ENCODE results near the gene SLC26A6. TPM values are rescaled to one million over a fixed set of nuclear protein-coding genes. Genes with fewer than 3 reads are reported as not detected.

Gene SLC26A6
- total and polyA plus RNA-seq, 2 donors from 2014 or later: 15.4 to 20.6 TPM

GRCh38 chr3:48662145-48662752, 27.0 kb upstream of the SLC26A6 start:
- FAIRE-seq (no peak), DNase-seq (peak in 1 of 5 donors; percentile 69)
- Histone ChIP-seq H3K27ac (ENCODE audit: low read depth in 2 of 2, low read length in 2 of 2) (no peak overlapping the region), H3K4me3 (ENCODE audit: low read length in 3 of 3) (no peak overlapping the region), H3K9me3 (ENCODE audit: control insufficient read depth in 2 of 3, insufficient read depth in 1 of 3, low read length in 3 of 3) (no peaks in the 10 kb centered on the region), H3K36me3 (ENCODE audit: control insufficient read depth in 2 of 3, insufficient read depth in 3 of 3, low read length in 3 of 3) (no peaks in the 10 kb centered on the region), H3K27me3 (ENCODE audit: control insufficient read depth, insufficient read depth, low read length) (no peaks in the 10 kb centered on the region), H3K9ac (ENCODE audit: low read length in 3 of 3) (no peak overlapping the region), H3K4me1 (ENCODE audit: control insufficient read depth in 2 of 3, insufficient read depth in 2 of 3, low read depth in 1 of 3, low read length in 3 of 3) (peaks cover 0 to 9% (median 0%) of the 10 kb centered on the region in 3 donors)
- no peak for TF ChIP-seq CTCF (IDR thresholded peaks at IDR 0.05; ENCODE audit: borderline replicate concordance, extremely low read depth, insufficient read depth)
- intact Hi-C loops (cut with DNase I): no loop called here

GRCh38 chr3:48661501-48662144, 26.4 kb upstream of the SLC26A6 start:
- intact Hi-C loops (cut with DNase I): no loop called here
- no peak for TF ChIP-seq CTCF (IDR thresholded peaks at IDR 0.05; ENCODE audit: borderline replicate concordance, extremely low read depth, insufficient read depth)
- peaks cover 0 to 11% (median 0%) of the 10 kb centered on the region in 3 donors for H3K4me1 ChIP-seq (ENCODE audit: control insufficient read depth in 2 of 3, insufficient read depth in 2 of 3, low read depth in 1 of 3, low read length in 3 of 3)
- H3K27me3 ChIP-seq (ENCODE audit: control insufficient read depth, insufficient read depth, low read length): no peaks in the 10 kb centered on the region
- no peak overlapping the region for H3K27ac ChIP-seq (ENCODE audit: low read depth in 2 of 2, low read length in 2 of 2)
- H3K9ac ChIP-seq (ENCODE audit: low read length in 3 of 3): no peak overlapping the region
- FAIRE-seq (no peak), DNase-seq (peak; percentile 79 to 92 (median 84))
- peak overlapping the region; percentile 8 to 57 (median 30) for H3K4me3 ChIP-seq (ENCODE audit: low read length in 3 of 3)
- H3K36me3 ChIP-seq (ENCODE audit: control insufficient read depth in 2 of 3, insufficient read depth in 3 of 3, low read length in 3 of 3): no peaks in the 10 kb centered on the region
- H3K9me3 ChIP-seq (ENCODE audit: control insufficient read depth in 2 of 3, insufficient read depth in 1 of 3, low read length in 3 of 3): no peaks in the 10 kb centered on the region

GRCh38 chr3:48660800-48661400, 25.6 kb upstream of the SLC26A6 start:
- DNase-seq: no peak
- Histone ChIP-seq H3K27me3 (ENCODE audit: control insufficient read depth, insufficient read depth, low read length) (no peaks in the 10 kb centered on the region), H3K4me1 (ENCODE audit: control insufficient read depth in 2 of 3, insufficient read depth in 2 of 3, low read depth in 1 of 3, low read length in 3 of 3) (peaks cover 0 to 13% (median 0%) of the 10 kb centered on the region in 3 donors), H3K4me3 (ENCODE audit: low read length in 3 of 3) (peak overlapping the region in 1 of 3 donors; percentile 57), H3K27ac (ENCODE audit: low read depth in 2 of 2, low read length in 2 of 2) (no peak overlapping the region), H3K36me3 (ENCODE audit: control insufficient read depth in 2 of 3, insufficient read depth in 3 of 3, low read length in 3 of 3) (no peaks in the 10 kb centered on the region), H3K9ac (ENCODE audit: low read length in 3 of 3) (no peak overlapping the region), H3K9me3 (ENCODE audit: control insufficient read depth in 2 of 3, insufficient read depth in 1 of 3, low read length in 3 of 3) (no peaks in the 10 kb centered on the region)
- intact Hi-C loops (cut with DNase I): no loop called here
- no peak for FAIRE-seq
- no peak for TF ChIP-seq CTCF (IDR thresholded peaks at IDR 0.05; ENCODE audit: borderline replicate concordance, extremely low read depth, insufficient read depth)

All from kidney (tissue), 14 donors.